Caco-2 (cell line): ENCODE data around the gene EFHC2. TPM values are rescaled to one million over a fixed set of nuclear protein-coding genes. Genes with fewer than 3 reads are reported as not detected.

Source experiments
- BruUV-seq: library from RNA; stranded (reverse); fragments of 400-500 nt; replicated peaks from 2 replicates; lab custom pipeline; 2021; lab: Mats Ljungman, UMichigan
- CTCF ChIA-PET: fragments of 300-600 bp; sonication (Branson Sonifier 250); formaldehyde crosslinking; loops from one replicate; lab custom pipeline; 2022; ENCODE audit warnings: antibody characterized with exemption; lab: Charles Lee
- POLR2A ChIA-PET: fragments of 300-600 bp; sonication (Branson Sonifier 250); formaldehyde crosslinking; loops from one replicate; lab custom pipeline; 2022; ENCODE audit warnings: antibody characterized with exemption; lab: Charles Lee
- DNase-seq, 2 experiments: peaks; one replicate each; pipeline versions ENCODE4 v3.0.0 to v3.0.0-alpha.2; 2020 to 2022
- H3K27me3 ChIP-seq: replicated peaks from 2 replicates; pipeline ENCODE4 v1.6.0; 2011; ENCODE audit warnings: low read length; ENCODE audit not compliant: control insufficient read depth, insufficient read depth
- H3K36me3 ChIP-seq: 2 replicates; pipeline ENCODE4 v1.5.1; 2011; ENCODE audit warnings: low read length; ENCODE audit not compliant: control insufficient read depth, insufficient read depth
- H3K4me1 ChIP-seq: fragments of 250-450 bp; sonication (Bioruptor Pico); 2 replicates; pipeline ENCODE4 v1.5.1; 2020; ENCODE audit warnings: mild to moderate bottlenecking
- H3K4me3 ChIP-seq: 2 replicates; pipeline ENCODE4 v1.5.1; 2011; ENCODE audit warnings: low read depth, mild to moderate bottlenecking, control low read depth, low read length
- H3K9me3 ChIP-seq: fragments of 250-450 bp; sonication (Bioruptor Pico); 2 replicates; pipeline ENCODE4 v1.5.1; 2020; ENCODE audit warnings: mild to moderate bottlenecking, moderate library complexity
- H3K27ac Mint-ChIP-seq: one replicate; pipeline ENCODE4 v1.8.0; 2022; ENCODE audit warnings: mixed read lengths; ENCODE audit not compliant: unreplicated experiment
- H3K27me3 Mint-ChIP-seq: one replicate; pipeline ENCODE4 v1.8.0; 2022; ENCODE audit warnings: mixed read lengths; ENCODE audit not compliant: insufficient read depth, unreplicated experiment
- H3K36me3 Mint-ChIP-seq: one replicate; pipeline ENCODE4 v1.8.0; 2022; ENCODE audit warnings: mild to moderate bottlenecking, mixed read lengths; ENCODE audit not compliant: insufficient read depth, unreplicated experiment
- H3K4me1 Mint-ChIP-seq: one replicate; pipeline ENCODE4 v1.8.0; 2022; ENCODE audit warnings: low read depth, mixed read lengths; ENCODE audit not compliant: unreplicated experiment
- H3K4me3 Mint-ChIP-seq: one replicate; pipeline ENCODE4 v1.8.0; 2022; ENCODE audit warnings: mild to moderate bottlenecking, moderate library complexity, mixed read lengths; ENCODE audit not compliant: unreplicated experiment
- H3K9me3 Mint-ChIP-seq: one replicate; pipeline ENCODE4 v1.8.0; 2022; ENCODE audit warnings: mixed read lengths; ENCODE audit not compliant: unreplicated experiment
- intact Hi-C: fragments of 100-400 bp; cut with micrococcal nuclease; formaldehyde crosslinking; loops from one replicate; pipeline ENCODE4 v1.10.0; 2022; ENCODE audit not compliant: unreplicated experiment
- total RNA-seq: library from RNA; stranded (reverse); gene quantifications from 2 replicates; pipeline ENCODE4 v1.2.3, GENCODE V29; 2022
- TF ChIP-seq, protein P1 (sequence below), 2 experiments: fragments of 200-600 bp in 1 of 2; IDR thresholded peaks; 1 replicate in 1 of 2; 2 replicates in 1 of 2; pipeline versions ENCODE4 v1.5.1 to v1.8.0; 2011 to 2022; ENCODE audit warnings: antibody characterized with exemption in 1 of 2, control low read depth in 1 of 2, inconsistent platforms in 1 of 2, low read depth in 1 of 2, low read length in 1 of 2, mild to moderate bottlenecking in 1 of 2, moderate library complexity in 1 of 2; ENCODE audit not compliant: insufficient read depth in 1 of 2, severe bottlenecking in 1 of 2, unreplicated experiment in 1 of 2

Gene EFHC2
- total RNA-seq, 1 experiment from 2014 or later, result not detected

GRCh38 chrX:44183329-44183728 lies 160.1 kb downstream of the EFHC2 start:
- intact Hi-C loops, result no loop called here
- no peaks in the 10 kb centered on the region for H3K9me3 Mint-ChIP-seq
- CTCF ChIA-PET, result no interaction called here

DNA sequence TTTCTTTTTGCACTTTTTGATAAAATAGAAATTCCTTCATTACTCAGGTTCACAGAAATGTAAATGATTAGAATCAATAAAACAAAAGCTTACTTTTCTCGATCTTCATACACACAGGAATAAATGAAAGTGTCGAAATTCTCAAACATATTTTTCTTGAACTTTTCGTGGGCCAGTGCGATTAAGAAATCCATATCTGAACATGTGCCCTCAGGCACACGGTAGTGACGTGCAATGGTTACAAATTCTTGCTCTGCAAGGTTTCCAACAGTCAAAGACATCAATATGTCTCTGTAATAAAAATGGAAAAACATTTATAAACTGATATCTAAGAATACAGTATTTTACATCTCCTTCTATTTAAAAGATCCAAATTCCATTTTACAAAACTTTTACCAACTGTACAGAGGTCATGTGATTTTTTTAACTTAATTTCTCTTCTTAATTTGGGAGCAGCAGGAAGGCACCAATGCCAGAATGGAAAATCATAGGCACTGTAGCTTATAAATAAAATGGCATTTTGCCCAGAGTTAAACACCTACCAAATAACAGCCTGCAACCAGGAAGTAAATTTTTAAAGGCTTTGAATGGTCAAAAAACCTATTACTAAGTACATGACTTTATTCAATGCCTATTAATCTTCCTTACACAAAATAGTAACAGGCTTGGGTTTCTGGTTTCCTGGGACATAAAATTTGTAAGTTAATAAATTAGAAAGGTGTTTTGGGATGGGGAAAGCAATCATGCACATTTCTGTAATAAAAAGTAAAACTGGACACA lies 165.0 kb downstream of the EFHC2 start:
- H3K4me1 Mint-ChIP-seq, result no peaks in the 10 kb centered on the region
- H3K36me3 Mint-ChIP-seq, result no peaks in the 10 kb centered on the region
- no TSS peak for BruUV-seq
- H3K9me3 Mint-ChIP-seq, result no peaks in the 10 kb centered on the region
- DNase-seq, result no peak
- no peaks in the 10 kb centered on the region for H3K27me3 Mint-ChIP-seq
- H3K9me3 ChIP-seq, result no peaks in the 10 kb centered on the region
- H3K4me3 Mint-ChIP-seq, result no peak overlapping the region
- H3K27me3 ChIP-seq, result no peaks in the 10 kb centered on the region
- no peak overlapping the region for H3K27ac Mint-ChIP-seq
- no peaks in the 10 kb centered on the region for H3K4me1 ChIP-seq
- no peaks in the 10 kb centered on the region for H3K36me3 ChIP-seq
- POLR2A ChIA-PET, result interaction anchor here (0.6 kb wide), 1 partner anchor 838 kb away, joined by 3 read pairs; no protein-coding TSS in a partner anchor
- intact Hi-C loops, result no loop called here
- no peak overlapping the region for H3K4me3 ChIP-seq
- TF ChIP-seq, protein P1, sequence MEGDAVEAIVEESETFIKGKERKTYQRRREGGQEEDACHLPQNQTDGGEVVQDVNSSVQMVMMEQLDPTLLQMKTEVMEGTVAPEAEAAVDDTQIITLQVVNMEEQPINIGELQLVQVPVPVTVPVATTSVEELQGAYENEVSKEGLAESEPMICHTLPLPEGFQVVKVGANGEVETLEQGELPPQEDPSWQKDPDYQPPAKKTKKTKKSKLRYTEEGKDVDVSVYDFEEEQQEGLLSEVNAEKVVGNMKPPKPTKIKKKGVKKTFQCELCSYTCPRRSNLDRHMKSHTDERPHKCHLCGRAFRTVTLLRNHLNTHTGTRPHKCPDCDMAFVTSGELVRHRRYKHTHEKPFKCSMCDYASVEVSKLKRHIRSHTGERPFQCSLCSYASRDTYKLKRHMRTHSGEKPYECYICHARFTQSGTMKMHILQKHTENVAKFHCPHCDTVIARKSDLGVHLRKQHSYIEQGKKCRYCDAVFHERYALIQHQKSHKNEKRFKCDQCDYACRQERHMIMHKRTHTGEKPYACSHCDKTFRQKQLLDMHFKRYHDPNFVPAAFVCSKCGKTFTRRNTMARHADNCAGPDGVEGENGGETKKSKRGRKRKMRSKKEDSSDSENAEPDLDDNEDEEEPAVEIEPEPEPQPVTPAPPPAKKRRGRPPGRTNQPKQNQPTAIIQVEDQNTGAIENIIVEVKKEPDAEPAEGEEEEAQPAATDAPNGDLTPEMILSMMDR (IDR thresholded peaks at IDR 0.05; ENCODE audit: insufficient read depth in 1 of 2, low read depth in 1 of 2, low read length in 1 of 2, severe bottlenecking in 1 of 2, unreplicated experiment in 1 of 2), result no peak
- CTCF ChIA-PET, result no interaction called here

More at GRCh38 chrX:44183329-44183728, 160.1 kb downstream of the EFHC2 start:
- H3K27me3 Mint-ChIP-seq, result no peaks in the 10 kb centered on the region
- H3K36me3 Mint-ChIP-seq, result no peaks in the 10 kb centered on the region
- no peak overlapping the region for H3K4me3 Mint-ChIP-seq
- H3K4me3 ChIP-seq, result no peak overlapping the region
- no peaks in the 10 kb centered on the region for H3K9me3 ChIP-seq
- peak in 1 of 2 experiments; percentile 0 for DNase-seq
- no peaks in the 10 kb centered on the region for H3K27me3 ChIP-seq
- no peak overlapping the region for H3K27ac Mint-ChIP-seq
- no peaks in the 10 kb centered on the region for H3K4me1 Mint-ChIP-seq
- no peaks in the 10 kb centered on the region for H3K36me3 ChIP-seq
- POLR2A ChIA-PET, result no interaction called here
- H3K4me1 ChIP-seq, result no peaks in the 10 kb centered on the region
- TF ChIP-seq, protein P1 (IDR thresholded peaks at IDR 0.05; ENCODE audit: insufficient read depth in 1 of 2, low read depth in 1 of 2, low read length in 1 of 2, severe bottlenecking in 1 of 2, unreplicated experiment in 1 of 2), result no peak
- BruUV-seq, result no TSS peak

GRCh38 chrX:44175455-44175854 lies 168.0 kb downstream of the EFHC2 start:
- DNase-seq, result no peak
- no peak overlapping the region for H3K27ac Mint-ChIP-seq
- TF ChIP-seq, protein P1 (IDR thresholded peaks at IDR 0.05; ENCODE audit: insufficient read depth in 1 of 2, low read depth in 1 of 2, low read length in 1 of 2, severe bottlenecking in 1 of 2, unreplicated experiment in 1 of 2), result no peak
- Histone ChIP-seq H3K4me1 (no peaks in the 10 kb centered on the region), H3K27me3 (no peaks in the 10 kb centered on the region), H3K4me3 (no peak overlapping the region), H3K36me3 (no peaks in the 10 kb centered on the region), H3K9me3 (no peaks in the 10 kb centered on the region)
- POLR2A ChIA-PET, result no interaction called here
- intact Hi-C loops, result no loop called here
- H3K4me3 Mint-ChIP-seq, result no peak overlapping the region
- no peaks in the 10 kb centered on the region for H3K9me3 Mint-ChIP-seq
- no peaks in the 10 kb centered on the region for H3K4me1 Mint-ChIP-seq
- BruUV-seq, result no TSS peak
- CTCF ChIA-PET, result no interaction called here
- H3K36me3 Mint-ChIP-seq, result no peaks in the 10 kb centered on the region
- no peaks in the 10 kb centered on the region for H3K27me3 Mint-ChIP-seq
